ENCODE data around the gene CCDC85A.

Gene CCDC85A

GRCh38 chr2:56337342-56337741 lies 153.6 kb downstream of the CCDC85A start:
- Mint-ChIP-seq H3K27ac (no peak overlapping the region), H3K4me1 (no peaks in the 10 kb centered on the region), H3K27me3 (peaks cover 1% of the 10 kb centered on the region), H3K36me3 (no peaks in the 10 kb centered on the region), H3K4me3 (no peak overlapping the region), H3K9me3 (no peaks in the 10 kb centered on the region)

- Mint-ChIP-seq H3K4me3 (no peak overlapping the region), H3K27ac (no peak overlapping the region), H3K9me3 (no peaks in the 10 kb centered on the region), H3K27me3 (peaks cover 1% of the 10 kb centered on the region), H3K36me3 (no peaks in the 10 kb centered on the region), H3K4me1 (no peaks in the 10 kb centered on the region)
Measured at GRCh38 chr2:56338232-56338631, 154.4 kb downstream of the CCDC85A start.

DNA sequence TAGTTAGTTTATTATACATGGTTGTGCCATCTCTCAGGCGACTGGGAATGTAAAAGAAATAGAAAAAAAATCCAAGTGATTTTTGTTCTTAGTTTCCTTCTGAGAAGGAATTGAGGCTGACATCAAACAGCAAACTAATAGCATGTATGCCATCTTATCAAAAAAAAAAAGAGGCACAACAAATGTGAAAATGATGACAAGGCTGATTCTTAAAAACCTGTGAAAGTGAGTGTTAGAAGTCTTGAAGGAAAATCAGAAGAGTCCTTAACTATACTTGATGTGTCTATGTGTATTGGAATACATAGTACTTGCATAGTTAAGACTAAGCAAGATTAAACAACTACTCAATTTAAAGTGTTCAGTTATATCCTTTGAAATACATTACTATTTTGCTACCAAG lies 161.0 kb downstream of the CCDC85A start:
- H3K36me3 Mint-ChIP-seq = no peaks in the 10 kb centered on the region
- H3K4me3 Mint-ChIP-seq = no peak overlapping the region
- no peaks in the 10 kb centered on the region for H3K9me3 Mint-ChIP-seq
- no peak overlapping the region for H3K27ac Mint-ChIP-seq
- no peaks in the 10 kb centered on the region for H3K4me1 Mint-ChIP-seq
- peaks cover 1% of the 10 kb centered on the region for H3K27me3 Mint-ChIP-seq

DNA sequence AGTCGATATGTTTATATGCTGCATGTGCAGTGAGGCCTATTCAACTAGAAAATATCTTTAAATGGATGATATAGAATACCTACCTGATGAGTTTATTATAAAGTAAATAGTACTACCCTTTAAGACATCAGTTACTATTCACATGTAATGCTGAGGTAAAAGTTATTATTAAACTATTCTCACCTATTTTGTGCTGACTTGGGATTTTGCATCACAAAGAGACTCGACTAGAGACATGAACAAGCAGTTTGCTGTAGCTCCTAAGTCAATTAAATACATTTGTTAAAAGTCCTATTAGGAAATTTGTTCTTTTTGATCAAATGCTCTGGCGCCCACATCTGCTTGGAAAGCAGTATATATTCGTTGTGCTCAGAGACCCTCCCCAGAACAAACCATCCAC lies 164.1 kb downstream of the CCDC85A start:
- Mint-ChIP-seq H3K4me1 (no peaks in the 10 kb centered on the region), H3K27ac (no peak overlapping the region), H3K27me3 (no peaks in the 10 kb centered on the region), H3K36me3 (no peaks in the 10 kb centered on the region), H3K4me3 (no peak overlapping the region), H3K9me3 (no peaks in the 10 kb centered on the region)

DNA sequence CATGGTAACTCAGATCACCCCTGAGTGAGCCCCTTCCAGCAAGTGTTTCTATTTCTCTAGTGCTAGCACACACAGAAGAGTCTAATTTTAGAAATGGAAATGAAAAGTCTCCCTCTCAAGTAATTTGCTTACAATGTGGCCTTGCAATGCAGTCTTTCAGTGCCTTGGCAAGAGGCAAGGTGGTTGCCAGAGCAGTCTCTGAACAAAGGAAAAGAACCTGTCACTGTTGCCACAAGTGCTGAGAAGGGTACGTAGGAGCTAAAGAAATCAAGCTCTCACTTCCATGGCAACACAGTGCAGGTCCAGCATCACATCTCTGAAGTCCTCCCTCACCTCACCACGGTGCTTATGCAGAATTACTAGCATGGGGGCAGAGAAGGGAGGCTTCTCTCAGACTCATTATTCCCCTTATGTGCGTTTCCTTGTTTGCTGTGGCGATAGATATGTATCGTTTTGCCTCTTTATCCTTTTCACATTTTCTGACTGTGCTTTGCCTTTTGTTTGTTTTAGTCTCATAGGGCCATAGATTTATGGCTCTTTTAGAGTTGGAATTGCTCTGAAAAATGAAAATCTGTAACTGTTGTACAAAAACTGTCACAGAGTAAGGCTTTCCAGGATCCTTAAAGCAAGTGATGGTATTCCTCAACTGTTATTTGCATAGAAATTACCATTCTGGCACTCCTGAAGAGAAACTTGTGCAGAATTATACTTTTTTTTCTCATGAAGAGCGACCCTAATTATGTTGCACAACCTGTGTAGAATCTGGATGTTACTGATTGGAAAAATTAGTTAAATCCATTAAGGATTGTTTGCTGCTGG lies 164.8 kb downstream of the CCDC85A start:
- no peaks in the 10 kb centered on the region for H3K4me1 Mint-ChIP-seq
- H3K27ac Mint-ChIP-seq = no peak overlapping the region
- H3K9me3 Mint-ChIP-seq = no peaks in the 10 kb centered on the region
- no peak overlapping the region for H3K4me3 Mint-ChIP-seq
- H3K27me3 Mint-ChIP-seq = no peaks in the 10 kb centered on the region
- H3K36me3 Mint-ChIP-seq = no peaks in the 10 kb centered on the region

GRCh38 chr2:56357655-56358295 lies 174.0 kb downstream of the CCDC85A start:
- H3K4me3 Mint-ChIP-seq = no peak overlapping the region
- peaks cover 6% of the 10 kb centered on the region for H3K9me3 Mint-ChIP-seq
- H3K27ac Mint-ChIP-seq = no peak overlapping the region
- no peaks in the 10 kb centered on the region for H3K27me3 Mint-ChIP-seq
- no peaks in the 10 kb centered on the region for H3K4me1 Mint-ChIP-seq
- no peaks in the 10 kb centered on the region for H3K36me3 Mint-ChIP-seq

- H3K9me3 Mint-ChIP-seq = no peaks in the 10 kb centered on the region
- H3K27me3 Mint-ChIP-seq = no peaks in the 10 kb centered on the region
- H3K4me3 Mint-ChIP-seq = no peak overlapping the region
- no peaks in the 10 kb centered on the region for H3K36me3 Mint-ChIP-seq
- no peak overlapping the region for H3K27ac Mint-ChIP-seq
- no peaks in the 10 kb centered on the region for H3K4me1 Mint-ChIP-seq
Measured at GRCh38 chr2:56361844-56362243, 178.1 kb downstream of the CCDC85A start.

DNA sequence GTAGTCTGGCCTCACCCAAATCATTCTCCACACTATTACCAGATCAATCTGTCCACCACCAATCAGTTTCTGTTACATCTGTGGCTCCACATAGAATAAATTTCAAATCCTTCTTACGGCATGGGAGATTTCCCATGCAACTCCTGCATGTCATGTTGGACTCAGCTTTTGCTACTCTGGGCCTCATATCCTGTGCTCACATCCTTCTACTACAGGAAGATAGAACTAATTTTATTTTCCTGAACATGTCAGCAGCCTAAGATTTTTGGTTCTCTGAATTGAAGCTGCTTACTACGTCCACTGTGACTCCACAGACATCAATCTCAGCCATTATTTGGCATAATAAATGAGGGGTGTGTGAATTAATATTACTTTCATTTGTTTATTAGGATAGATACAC lies 181.1 kb downstream of the CCDC85A start:
- no peak overlapping the region for H3K4me3 Mint-ChIP-seq
- no peaks in the 10 kb centered on the region for H3K9me3 Mint-ChIP-seq
- H3K27me3 Mint-ChIP-seq = no peaks in the 10 kb centered on the region
- no peaks in the 10 kb centered on the region for H3K4me1 Mint-ChIP-seq
- H3K27ac Mint-ChIP-seq = no peak overlapping the region
- H3K36me3 Mint-ChIP-seq = no peaks in the 10 kb centered on the region

GRCh38 chr2:56369316-56369715 lies 185.5 kb downstream of the CCDC85A start:
- Mint-ChIP-seq H3K27me3 (no peaks in the 10 kb centered on the region), H3K27ac (no peak overlapping the region), H3K36me3 (no peaks in the 10 kb centered on the region), H3K9me3 (no peaks in the 10 kb centered on the region), H3K4me3 (no peak overlapping the region), H3K4me1 (no peaks in the 10 kb centered on the region)

DNA sequence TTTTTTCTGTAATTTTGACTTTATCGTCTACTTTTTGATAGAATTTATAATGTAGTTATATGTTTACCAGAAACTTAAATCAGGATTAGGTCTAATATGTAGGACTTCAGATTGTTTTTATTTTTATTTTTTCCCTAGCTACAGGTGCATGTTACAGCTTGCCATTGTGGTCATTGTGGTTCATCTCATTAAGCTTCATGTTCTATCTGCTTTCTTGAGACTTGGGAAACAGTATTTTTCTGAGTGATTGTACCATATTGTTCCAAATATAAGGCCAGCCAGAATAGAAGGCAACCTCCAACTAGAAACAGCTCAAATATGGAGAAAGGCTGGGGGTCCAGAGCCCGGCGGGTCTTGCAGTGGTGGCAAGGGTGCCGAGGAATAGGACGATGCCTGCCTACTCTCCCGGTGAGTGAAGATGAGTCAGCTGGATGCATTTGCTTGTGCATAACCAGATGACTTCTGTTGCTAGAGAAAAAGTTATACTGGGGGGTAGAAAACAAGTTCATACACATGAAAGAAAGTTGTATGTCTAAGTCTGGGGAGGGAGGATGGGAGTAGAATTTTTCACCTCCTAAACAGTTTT lies 188.4 kb downstream of the CCDC85A start:
- Mint-ChIP-seq H3K27ac (no peak overlapping the region), H3K27me3 (no peaks in the 10 kb centered on the region), H3K9me3 (no peaks in the 10 kb centered on the region), H3K36me3 (no peaks in the 10 kb centered on the region), H3K4me3 (no peak overlapping the region), H3K4me1 (no peaks in the 10 kb centered on the region)

- H3K27me3 Mint-ChIP-seq = no peaks in the 10 kb centered on the region
- H3K9me3 Mint-ChIP-seq = no peaks in the 10 kb centered on the region
- no peak overlapping the region for H3K27ac Mint-ChIP-seq
- H3K4me1 Mint-ChIP-seq = no peaks in the 10 kb centered on the region
- no peaks in the 10 kb centered on the region for H3K36me3 Mint-ChIP-seq
- no peak overlapping the region for H3K4me3 Mint-ChIP-seq
Measured at GRCh38 chr2:56375251-56375650, 191.5 kb downstream of the CCDC85A start.

DNA sequence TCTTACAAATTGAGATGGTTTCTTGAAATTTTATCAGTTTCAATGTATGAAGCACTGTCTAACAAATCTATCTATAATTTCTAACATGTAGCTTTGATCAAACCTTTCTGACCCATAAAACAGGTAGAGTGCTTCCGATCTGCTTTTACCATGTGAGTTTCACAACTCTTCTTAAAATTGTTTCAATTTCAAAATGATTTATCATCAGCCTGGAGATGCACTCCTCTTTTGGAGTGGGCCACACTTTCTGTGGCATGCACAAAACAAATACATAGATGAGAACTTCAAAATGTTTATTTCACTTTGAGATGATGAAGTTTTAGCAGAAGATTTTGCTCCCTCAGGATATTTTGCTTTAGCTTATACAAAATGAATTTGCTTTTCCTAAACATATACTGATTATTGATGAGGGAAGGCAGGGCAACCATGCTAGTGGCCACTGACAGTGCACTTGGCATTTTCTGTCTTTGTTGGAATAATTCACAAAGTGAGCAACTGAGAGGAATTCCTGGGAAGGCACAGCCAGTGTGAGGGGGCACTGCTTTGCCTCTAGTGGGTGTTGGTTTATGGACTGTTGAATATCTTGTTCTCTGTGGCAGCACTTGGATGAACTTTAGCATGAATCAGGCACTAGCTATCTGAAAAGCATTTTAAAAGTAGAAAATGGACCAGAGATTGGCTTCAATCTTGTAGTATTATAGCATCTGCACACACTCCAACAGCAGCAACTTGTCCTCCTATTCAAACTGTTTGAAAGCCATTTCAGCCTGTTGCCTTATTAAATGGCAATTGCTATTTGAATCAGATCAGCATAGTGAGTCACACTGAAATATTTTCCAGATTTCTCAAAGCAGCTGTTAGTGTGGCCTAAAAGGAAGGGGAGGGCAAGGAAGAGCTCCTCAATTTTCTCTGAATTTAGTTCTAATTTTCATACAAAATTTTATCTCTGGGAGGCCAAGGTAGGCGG lies 193.2 kb downstream of the CCDC85A start:
- Mint-ChIP-seq H3K9me3 (no peaks in the 10 kb centered on the region), H3K27ac (no peak overlapping the region), H3K4me3 (no peak overlapping the region), H3K36me3 (no peaks in the 10 kb centered on the region), H3K4me1 (no peaks in the 10 kb centered on the region), H3K27me3 (no peaks in the 10 kb centered on the region)

DNA sequence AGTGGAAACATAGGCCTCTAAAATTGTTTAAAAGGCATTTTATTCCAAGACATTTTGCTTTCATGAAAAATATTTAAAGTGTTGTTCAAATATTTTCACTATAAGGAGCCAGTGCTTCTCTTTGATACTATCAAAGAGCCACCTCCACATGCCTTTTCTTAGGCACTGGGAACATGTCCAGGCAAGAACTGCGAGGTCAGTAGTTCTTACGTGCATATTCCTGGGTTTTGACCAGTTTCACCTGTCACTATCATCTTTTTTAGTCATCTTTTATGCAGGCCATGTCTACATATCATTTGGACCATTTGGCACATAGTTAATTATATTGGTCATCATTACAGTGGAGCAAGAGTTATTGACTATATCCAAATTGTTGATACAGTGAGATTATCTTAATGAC lies 195.3 kb downstream of the CCDC85A start:
- H3K9me3 Mint-ChIP-seq = no peaks in the 10 kb centered on the region
- H3K27me3 Mint-ChIP-seq = no peaks in the 10 kb centered on the region
- H3K4me1 Mint-ChIP-seq = no peaks in the 10 kb centered on the region
- no peak overlapping the region for H3K4me3 Mint-ChIP-seq
- H3K27ac Mint-ChIP-seq = no peak overlapping the region
- H3K36me3 Mint-ChIP-seq = no peaks in the 10 kb centered on the region

GRCh38 chr2:56380861-56381260 lies 197.1 kb downstream of the CCDC85A start:
- Mint-ChIP-seq H3K4me3 (no peak overlapping the region), H3K4me1 (no peaks in the 10 kb centered on the region), H3K27me3 (no peaks in the 10 kb centered on the region), H3K27ac (peak overlapping the region; percentile 3), H3K9me3 (no peaks in the 10 kb centered on the region), H3K36me3 (no peaks in the 10 kb centered on the region)

GRCh38 chr2:56382466-56382865 lies 198.7 kb downstream of the CCDC85A start:
- Mint-ChIP-seq H3K9me3 (no peaks in the 10 kb centered on the region), H3K4me1 (no peaks in the 10 kb centered on the region), H3K36me3 (no peaks in the 10 kb centered on the region), H3K27ac (no peak overlapping the region), H3K4me3 (no peak overlapping the region), H3K27me3 (no peaks in the 10 kb centered on the region)

Data from activated naive CD4-positive, alpha-beta T cell treated with anti-CD3 and anti-CD28 coated beads, Interleukin-2, amount 50 U/mL, for 24 hours (primary cell).